ENCODE data around the gene ANAPC4.

Gene ANAPC4

GRCh38 chr4:25377572-25378436 lies 741 bp downstream of the ANAPC4 start:
- DNase-seq, result no peak

- no peak for DNase-seq
These were observed 1.3 kb downstream of the ANAPC4 start for GRCh38 chr4:25378437-25378743.

DNA sequence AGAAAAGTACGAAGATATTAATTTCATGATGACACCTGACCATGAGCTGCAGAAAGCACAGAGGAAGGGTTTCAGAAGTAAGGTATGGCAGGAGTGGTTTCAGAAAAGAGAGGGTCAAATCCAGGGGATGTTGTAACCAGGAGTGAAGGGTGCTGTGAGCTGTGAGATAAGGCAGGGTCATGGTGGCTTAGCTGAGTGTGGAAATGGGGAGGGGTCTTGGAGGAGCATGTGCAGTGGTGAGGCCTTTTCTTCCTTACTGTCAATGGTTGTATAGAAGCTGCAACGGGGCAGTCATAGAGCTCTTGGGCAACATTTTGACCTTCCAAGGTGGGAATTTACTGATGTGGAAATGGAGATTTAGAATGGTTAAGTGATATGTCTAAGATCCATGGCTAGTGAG lies 2.5 kb downstream of the ANAPC4 start:
- DNase-seq, result no peak

DNA sequence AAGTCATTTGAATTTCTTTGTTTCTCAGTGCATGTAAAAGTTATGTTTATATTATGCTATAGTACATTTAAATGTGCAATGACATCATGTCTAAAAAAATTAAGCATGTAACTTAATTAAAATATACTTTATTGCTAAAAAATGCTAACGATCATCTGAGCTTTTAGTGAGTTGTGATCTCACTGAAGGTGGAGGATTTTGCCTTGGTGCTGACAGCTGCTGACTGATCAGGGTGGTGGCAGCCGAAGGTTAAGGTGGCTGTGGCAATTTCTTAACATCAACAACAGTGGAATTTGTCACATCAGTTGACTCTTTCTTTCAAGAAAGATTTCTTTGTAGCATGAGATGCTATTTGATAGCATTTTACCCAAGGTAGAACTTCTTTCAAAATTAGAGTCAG lies 6.6 kb downstream of the ANAPC4 start:
- no peak for DNase-seq

GRCh38 chr4:25386926-25387325 lies 9.9 kb downstream of the ANAPC4 start:
- DNase-seq, result no peak

GRCh38 chr4:25397305-25397704 lies 20.2 kb downstream of the ANAPC4 start:
- no peak for DNase-seq

DNA sequence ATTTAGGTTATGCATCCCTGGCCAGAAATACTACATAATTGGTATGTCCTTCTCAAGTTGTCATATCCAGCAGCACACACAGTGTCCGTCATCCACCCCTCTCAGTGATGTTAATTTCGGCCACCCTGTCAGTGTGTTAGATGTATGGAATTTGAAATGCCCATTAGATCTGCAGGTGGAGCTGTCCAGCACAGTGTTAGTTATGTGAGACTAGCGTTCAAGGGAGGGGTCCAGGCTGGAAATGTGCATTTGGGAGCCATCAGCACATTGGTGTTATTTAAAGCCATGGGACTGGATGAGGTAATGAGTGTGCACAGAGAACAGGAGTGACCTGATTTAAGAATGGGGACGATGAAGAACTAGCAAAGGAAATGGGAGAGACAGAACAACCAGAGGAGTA lies 22.4 kb downstream of the ANAPC4 start:
- DNase-seq, result no peak

DNA sequence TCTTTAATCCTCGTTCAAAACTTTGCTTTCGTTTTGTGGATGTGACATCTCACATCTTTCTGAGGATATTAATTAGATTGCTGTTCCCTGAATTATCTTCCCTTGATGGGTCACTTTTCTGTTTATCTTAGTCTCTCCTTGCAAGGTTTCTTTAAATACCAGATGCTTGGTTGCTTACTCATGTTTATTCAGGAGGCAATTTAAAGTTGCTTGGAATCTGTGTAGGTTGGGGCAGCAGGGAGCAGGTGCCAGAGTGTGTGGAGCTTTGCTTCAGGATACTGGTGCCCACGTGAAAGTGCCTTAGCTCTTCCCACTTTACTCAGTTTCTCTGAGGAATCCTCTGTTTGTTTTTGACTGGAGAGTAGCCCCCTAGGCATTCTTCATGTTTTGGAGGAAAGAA lies 24.0 kb downstream of the ANAPC4 start:
- DNase-seq, result no peak

DNA sequence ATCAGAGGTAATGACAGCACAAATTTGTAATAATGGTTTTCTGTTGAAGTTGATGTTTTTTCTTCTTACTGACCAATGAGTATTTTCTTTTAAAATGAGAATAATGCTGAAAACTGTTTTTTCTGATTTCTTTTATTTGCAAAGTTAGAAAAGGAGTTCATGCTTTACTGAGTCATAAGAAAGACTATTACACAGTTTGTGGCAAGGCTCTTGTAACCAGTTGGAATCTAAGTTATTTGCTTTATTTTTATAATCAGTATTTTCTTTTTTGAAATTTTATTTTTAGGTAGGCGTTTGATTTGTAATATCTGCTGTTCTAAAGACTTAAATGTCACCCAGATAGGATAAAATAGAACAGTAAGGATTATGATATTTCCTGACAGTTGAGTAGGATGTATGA lies 25.5 kb downstream of the ANAPC4 start:
- DNase-seq, result no peak

DNA sequence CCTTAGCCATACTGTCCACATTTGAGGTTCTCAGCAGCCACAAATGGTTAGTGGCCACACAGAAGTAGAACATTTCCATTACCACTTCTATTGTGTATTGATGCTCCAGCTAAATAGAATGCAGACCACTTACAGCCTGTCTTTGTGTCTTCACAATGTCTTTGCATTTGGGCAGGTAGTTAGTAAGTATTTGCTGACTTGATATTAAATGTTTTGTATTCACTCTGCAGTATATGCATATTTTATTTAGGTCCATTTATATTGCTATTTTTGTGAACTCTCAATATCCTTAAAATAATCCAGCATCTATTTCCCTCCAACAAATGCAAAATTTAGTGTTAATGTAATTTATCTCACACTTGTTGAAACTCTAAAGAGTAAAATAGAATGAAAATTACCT lies 26.6 kb downstream of the ANAPC4 start:
- DNase-seq, result no peak

DNA sequence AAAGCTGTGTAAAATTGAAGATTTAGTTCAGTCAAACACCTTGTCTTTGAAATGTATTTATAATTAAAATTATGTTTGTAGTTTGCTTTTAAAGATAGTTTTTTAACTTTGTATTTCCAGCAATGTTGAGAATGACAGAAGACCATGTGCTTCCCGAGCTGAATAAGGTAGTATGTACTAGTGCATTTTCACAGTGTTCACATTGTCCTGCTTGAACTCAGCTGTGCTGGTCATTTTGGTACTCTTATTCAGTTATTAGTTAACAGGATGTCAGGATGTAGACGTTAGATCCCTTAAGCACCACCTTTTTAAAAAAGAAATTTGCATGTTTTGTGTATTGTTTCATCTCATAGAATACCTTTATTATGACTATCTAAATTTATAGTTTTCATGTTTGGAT lies 28.4 kb downstream of the ANAPC4 start:
- no peak for DNase-seq

- DNase-seq, result no peak
These were observed 29.1 kb downstream of the ANAPC4 start for GRCh38 chr4:25406081-25406692.

- DNase-seq, result no peak
These were observed 33.9 kb downstream of the ANAPC4 start for GRCh38 chr4:25410820-25411529.

GRCh38 chr4:25413261-25413660 lies 36.2 kb downstream of the ANAPC4 start:
- no peak for DNase-seq

- no peak for DNase-seq
These were observed 40.0 kb downstream of the ANAPC4 start for GRCh38 chr4:25417014-25417413.

GRCh38 chr4:25420931-25421330 lies 43.9 kb downstream of the ANAPC4 start:
- no peak for DNase-seq

DNA sequence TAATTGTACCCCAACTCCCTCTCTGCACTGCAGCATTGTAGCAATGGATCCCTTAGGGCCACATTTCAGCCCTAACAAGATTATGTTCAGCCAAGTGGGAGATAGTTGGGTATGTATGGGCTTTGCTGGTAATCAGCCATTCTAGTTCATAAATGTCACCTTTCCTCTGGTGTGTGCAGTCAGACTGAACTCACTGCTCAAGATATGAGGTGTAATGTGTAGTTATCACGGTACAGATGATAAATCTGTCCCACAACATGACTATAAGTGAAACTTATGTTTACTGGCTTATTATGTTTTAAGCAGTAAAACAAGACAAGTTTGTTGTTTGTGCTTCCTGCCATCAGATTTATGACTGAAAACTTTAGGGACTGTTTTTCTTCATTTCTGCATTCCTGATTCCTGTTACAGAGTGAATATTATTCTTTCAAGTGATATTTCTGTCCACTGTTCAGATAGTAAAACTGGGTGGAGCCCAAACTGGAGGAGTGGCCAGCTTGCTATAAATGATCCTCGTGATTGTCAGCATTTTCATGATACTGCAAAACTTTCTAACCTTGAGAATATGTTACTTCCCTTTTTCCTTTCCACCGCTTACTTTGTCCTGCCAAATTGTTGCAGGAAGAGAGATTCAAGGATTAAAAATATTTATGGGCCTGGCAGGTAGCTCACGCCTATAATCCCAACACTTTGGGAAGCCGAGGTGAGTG lies 44.9 kb downstream of the ANAPC4 start:
- no peak for DNase-seq

DNA sequence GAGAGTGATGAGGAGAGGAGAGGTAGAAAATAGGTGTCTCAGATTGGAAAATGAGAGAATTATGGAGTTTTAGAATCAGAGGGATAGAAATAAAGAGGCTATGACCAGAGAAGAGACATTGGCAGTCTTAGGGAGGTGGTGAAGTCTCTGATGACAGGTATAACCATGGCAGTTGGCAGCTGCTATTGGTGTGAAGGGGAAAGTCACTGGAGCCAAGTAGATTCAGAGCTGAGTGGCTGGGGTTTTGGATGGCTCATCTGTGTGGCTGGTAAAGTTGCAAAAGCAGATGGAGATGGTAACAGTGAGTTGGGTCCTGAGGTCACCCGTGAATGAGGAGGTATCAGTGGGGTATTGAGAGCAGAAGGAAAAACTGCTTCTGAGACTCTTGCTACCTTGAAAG lies 46.5 kb downstream of the ANAPC4 start:
- no peak for DNase-seq

GRCh38 chr4:25424539-25425228 lies 47.6 kb downstream of the ANAPC4 start:
- no peak for DNase-seq

DNA sequence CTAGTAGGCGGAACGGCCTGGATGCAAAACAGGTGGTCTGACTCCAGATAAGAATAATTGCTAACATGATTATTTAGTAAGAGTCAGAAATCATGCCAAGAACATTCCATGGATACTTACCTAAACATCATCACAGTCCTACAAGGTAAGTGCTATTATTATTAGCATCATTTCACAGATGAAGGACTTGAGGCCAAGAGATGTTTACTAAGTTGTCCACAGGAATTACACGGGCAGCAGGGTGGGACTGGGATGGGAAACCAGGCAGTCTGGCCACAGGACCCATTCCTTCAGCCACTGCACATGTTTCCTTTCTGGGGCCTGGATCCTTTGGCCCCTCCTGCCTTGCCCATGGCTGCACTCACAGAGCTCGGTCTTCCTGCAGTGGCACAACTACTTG lies 48.3 kb downstream of the ANAPC4 start:
- DNase-seq, result no peak

- DNase-seq, result no peak
These were observed 50.8 kb downstream of the ANAPC4 start for GRCh38 chr4:25427871-25428270.

GRCh38 chr4:25430630-25431029 lies 53.6 kb downstream of the ANAPC4 start:
- DNase-seq, result no peak
